IPS-18c (cell line): ENCODE results near the gene COQ4.

Experiments used
- H3K4me3 ChIP-seq: 2 replicates; pipeline ENCODE4 v1.7.0; 2013; ENCODE audit warnings: low read depth, mild to moderate bottlenecking, low read length, moderate library complexity; ENCODE audit not compliant: insufficient read depth
- H3K9me3 ChIP-seq: one replicate; pipeline ENCODE4 v1.6.1; 2013; ENCODE audit warnings: mild to moderate bottlenecking, low read length, moderate library complexity; ENCODE audit not compliant: control insufficient read depth, insufficient read depth

Gene COQ4

DNA sequence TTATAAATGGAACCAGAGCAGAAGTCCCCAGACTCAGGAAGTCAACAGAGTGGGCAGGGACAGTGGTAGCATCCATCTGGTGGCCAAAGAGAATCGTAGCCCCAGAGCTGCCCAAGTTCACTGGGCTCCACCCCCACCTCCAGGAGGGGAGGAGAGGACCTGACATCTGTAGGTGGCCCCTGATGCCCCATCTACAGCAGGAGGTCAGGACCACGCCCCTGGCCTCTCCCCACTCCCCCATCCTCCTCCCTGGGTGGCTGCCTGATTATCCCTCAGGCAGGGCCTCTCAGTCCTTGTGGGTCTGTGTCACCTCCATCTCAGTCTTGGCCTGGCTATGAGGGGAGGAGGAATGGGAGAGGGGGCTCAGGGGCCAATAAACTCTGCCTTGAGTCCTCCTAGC, 38.2 kb downstream of the COQ4 start:
- Histone ChIP-seq H3K9me3 (no peaks in the 10 kb centered on the region), H3K4me3 (no peak overlapping the region)

DNA sequence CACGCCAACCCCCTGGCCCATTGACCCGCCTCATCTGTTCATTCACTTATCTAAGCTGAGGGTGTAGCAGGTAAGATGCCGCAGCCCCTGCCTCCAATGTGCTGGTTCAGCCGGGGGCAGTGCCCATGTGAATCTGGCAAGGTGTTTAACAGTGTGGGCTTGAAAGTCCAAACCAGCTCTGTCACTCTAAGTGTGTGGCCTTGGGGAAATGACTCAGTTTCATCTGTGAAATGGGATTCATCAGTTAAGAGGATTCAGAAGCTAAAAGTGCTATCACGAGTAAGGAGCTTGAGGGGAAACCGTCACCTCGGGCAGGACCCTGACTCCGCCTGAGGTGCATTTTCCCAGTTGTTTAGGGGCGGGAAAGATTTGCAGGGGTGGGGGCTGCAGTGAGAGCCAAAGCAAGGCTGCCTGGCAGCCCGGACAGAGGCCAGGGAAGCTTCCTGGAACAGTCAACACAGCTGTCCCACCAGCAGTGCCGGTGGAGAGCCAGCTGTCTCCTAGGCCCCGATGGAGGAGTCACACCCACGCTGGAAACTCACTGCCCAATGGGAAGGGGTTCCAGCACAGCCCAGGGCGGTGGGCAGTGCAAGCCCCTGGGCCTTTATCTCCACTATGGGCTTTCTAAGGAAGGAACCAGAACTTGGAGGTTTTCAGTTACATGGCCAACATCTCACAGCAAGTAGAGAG, 38.8 kb downstream of the COQ4 start:
- H3K4me3 ChIP-seq = peak overlapping the region; percentile 22; the same call in 1 of the 2 replicates

DNA sequence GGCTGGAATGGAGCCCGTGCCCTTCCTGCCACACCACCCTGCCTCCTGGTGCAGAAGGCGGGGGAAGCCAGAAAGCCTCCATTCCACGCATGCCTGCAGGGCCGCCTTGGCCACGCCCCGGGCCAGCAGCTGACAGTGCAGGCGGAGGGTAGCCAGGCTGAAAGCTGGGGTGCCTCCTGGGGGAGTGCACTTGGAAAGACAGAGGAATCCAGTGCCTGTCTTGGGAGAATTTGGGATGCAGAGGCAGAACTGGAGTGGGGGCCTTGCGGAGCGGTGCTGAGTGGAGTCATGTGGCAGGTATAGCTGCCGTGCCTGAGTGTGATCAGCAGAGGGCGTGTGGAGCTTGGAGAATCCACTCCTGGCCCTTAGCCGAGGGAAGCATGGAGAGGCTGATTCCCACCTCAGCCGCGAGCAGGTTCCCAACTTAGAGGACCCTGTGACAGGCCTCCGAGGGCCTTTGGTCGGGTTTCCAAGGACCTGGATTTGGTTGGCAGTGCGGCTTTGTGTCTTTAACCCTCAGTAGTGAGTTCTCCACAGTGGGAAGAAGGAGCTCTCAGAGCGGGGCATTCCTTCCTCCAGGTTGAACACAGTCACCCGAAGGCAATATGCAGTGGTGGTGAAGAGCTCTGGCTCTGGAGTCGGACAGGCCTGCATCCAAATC, 39.5 kb downstream of the COQ4 start:
- Histone ChIP-seq H3K9me3 (no peaks in the 10 kb centered on the region), H3K4me3 (peak overlapping the region; percentile 22; the same call in 1 of the 2 replicates)

More for the DNA sequence above, 38.8 kb downstream of the COQ4 start:
- no peaks in the 10 kb centered on the region for H3K9me3 ChIP-seq

DNA sequence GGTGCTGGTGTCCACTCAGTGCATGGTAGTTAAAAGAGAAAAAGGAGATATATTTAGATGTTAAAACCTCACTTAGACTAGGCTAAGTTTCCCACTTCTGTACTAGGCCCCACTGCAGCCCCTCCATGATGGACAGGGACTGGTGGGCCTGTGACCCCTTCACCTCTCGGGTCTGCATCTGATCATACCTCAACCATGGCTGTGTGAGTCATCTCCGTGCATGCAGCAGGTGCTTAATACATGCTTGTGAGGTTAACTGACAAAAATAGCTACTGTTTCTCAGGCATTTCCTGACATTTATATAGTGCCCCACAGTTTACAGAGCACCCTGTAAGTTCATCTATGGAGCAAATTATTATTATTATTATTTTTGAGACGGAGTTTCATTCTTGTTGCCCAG, 40.1 kb downstream of the COQ4 start:
- Histone ChIP-seq H3K9me3 (no peaks in the 10 kb centered on the region), H3K4me3 (no peak overlapping the region)

DNA sequence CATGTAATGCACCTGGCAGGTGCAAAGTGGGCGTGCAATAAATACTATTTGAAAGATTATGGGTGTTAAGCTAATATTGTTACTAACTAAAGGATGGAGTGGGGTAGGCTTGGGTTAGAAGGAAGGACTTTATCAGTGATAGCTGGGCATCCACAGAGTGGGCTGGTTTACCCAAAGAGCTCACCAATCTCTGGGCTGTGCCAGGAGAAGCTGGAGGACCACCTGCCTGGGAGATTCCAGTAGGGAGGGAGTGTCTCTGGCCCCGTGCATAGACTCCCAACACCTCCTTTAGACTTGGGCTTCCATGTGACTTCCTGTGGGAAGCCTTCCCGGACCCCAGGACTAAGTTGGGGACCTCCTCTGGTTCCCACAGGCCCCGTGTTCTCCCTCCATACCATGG, 42.9 kb downstream of the COQ4 start:
- peak overlapping the region; percentile 20; the same call in 1 of the 2 replicates for H3K4me3 ChIP-seq
- H3K9me3 ChIP-seq = no peaks in the 10 kb centered on the region

DNA sequence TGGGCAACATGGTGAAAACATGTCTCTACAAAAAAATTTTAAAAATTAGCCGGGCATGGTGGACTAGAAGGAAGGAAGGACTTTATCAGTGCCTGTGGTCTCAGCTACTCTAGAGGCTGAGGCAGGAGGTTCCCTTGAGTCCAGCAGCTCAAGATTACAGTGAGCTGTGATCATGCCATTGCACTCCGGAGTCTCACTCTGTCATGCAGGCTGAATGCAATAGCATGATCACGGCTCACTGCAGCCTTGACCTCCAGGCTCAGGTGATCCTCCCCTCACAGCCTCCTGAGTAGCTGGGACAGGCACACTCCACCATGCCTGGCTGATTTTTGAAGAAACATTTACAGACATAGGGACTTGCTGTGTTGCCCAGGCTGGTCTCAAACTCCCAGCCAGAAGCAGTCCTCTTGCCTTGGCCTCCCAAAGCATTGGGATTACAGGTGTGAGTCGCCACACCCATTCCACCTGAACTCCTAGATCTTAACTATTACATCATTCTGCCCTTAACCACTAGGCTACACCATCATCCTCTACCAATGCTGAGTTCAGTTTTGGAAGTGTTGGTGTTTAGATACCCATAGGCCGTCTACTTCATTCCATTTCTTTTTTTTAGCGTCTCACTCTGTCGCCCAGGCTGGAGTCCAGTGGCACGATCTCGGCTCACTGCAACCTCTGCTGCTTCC, 46.5 kb downstream of the COQ4 start:
- Histone ChIP-seq H3K9me3 (no peaks in the 10 kb centered on the region), H3K4me3 (no peak overlapping the region)

DNA sequence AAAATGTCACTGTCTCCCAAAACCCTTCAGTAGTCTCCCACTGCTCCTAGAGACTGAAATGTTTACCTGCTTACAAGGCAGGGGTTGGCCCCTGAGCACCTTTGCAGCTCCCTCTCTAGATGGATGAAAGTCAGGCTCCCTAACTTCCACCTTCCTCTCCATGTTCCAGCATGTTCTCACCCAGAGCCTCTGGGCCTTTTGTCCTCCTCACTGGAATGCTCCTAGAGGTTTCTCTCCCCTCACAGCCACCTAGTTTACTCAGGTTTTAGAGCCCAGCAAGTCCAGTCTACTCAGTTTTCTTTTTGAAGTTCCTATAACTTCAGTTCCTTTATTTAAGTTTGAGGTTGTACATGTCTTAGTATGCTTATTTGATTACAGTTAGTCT, 47.7 kb downstream of the COQ4 start:
- no peaks in the 10 kb centered on the region for H3K9me3 ChIP-seq
- H3K4me3 ChIP-seq = peak overlapping the region; percentile 98

DNA sequence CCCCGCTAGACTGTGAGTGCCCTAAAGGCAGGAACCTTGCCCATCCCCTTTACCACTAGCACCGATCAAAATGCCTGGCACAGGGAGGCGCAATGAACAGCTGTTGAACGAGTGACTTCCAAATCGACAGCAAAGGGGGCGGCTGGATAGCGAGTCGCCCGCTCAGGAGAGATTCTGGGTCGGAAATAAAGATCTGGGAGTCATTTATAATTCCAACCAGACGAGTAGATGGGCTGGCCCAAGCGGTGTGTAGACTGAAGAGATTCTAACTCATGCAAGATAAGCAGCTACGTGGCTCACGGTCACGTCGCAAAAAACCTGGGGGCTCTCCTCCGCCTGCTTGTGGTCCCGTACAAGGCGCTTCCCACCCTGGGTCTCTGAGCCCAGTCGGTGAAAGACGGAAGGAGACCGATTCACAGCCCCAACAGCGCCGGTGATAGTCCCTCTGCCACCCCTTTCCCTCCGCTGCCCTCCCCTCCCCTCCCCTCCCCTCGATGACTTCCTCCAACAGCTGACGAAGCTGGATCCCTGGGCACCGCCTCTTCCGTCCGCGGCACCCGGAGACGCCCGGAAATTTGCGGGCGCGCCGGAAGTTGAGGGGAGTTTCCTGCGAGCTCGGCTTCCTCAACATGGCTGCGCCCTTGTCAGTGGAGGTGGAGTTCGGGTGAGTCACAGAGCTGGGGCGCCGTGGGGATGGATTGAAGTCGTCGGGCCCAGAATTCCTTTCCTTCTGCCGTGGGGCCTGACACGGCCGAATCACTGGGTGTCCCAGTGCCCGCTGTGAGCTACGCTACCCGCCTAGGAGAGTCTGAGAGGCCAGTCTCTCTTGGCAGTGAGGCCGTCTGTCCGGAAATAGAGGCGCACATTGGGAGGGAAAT, 48.4 kb downstream of the COQ4 start, which contains the start of gene URM1:
Gene URM1 (plus strand): TSS at position 623 of the 878 bp plus-strand sequence. CDS start 7 bp downstream, at position 630.
- Histone ChIP-seq H3K9me3 (no peaks in the 10 kb centered on the region), H3K4me3 (peak within 1 kb of the TSS; percentile 98)

DNA sequence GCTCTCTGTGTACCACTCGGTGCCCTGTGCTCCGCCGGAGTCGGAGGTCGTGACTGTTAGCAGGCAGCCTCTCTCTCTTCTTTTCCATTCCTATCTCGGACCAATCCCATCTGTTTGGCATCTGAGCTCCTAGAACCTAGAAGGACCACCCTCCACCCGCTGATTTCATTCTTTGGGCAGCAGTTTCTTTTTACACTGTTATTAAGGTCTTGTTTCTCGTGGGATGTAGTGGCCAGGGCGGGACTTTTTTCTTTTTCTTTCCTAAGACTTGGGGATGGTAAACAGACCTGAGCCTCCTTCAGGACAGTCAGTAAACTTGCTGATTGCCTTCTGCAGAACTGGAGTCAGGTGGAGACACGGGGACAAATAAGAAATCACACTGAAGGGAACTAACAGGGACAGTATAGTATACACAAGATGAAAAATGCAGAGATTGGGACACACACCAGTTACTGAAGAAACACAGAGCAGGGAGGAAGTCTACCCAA, 49.0 kb downstream of the COQ4 start:
- no peaks in the 10 kb centered on the region for H3K9me3 ChIP-seq
- H3K4me3 ChIP-seq = peak overlapping the region; percentile 98

DNA sequence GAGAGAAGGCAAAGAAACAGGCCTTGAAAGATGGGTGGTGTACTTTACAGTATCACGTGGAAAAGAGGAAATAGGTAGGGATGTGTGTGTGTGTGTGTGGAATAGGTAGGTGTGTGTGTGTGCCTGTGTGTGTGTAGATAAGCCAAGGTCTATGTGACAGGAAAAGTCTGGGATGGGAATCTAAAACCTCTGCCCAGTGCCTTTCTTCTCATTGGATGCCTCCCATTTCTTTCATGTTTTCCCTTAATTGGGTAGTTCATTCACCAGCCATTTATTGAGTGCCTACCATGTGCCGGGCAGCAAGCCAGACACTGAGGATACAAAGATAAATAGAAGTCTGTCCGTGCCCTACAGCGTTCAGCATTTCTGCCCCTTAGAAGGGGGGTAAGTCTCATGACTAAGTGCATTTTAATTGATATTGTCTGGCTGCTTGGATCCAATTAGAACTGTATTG, 49.6 kb downstream of the COQ4 start:
- peak overlapping the region; percentile 98 for H3K4me3 ChIP-seq
- no peaks in the 10 kb centered on the region for H3K9me3 ChIP-seq

DNA sequence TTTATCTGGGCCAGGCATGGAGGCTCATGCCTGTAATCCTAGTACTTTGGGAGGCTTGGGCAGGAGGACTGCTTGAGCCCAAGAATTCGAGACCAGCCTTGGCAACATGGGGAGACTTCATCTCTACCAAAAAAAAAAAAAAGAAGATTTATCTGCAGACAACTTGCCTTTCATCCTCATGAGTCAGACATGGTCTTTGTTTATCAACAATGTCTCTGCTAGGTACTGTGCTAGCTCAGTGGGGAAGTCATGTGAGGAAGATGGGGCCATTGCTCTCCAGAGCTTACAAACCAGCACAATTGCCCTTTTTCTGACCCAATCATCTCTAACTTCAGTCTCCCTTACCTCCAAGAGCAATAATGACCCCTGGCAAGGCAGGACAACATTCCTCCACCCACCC, 50.1 kb downstream of the COQ4 start:
- Histone ChIP-seq H3K4me3 (no peak overlapping the region), H3K9me3 (no peaks in the 10 kb centered on the region)

DNA sequence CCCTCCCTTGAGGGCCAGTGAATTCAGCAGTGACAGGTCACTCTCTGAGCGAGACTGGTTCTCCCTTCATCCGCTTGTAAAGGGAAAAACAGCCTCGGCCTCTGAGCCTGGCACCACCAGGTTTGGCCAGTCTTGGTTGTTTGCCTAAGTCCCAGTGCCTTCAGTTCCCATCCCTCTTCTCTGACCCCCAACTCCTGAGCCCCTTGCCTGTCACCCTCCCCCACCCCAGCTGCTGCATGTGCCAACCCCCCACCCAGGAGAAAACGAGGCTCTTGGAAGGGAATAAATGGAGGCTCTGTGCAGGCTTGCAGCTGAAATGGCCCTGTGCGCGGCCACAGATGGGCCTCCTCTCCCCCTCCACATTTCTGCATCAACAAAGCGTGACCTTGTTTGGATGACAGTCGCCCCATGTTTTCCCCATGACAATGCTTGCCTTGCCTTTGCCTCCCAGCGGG, 51.6 kb downstream of the COQ4 start:
- no peak overlapping the region; the same call in 1 of the 2 replicates for H3K4me3 ChIP-seq

DNA sequence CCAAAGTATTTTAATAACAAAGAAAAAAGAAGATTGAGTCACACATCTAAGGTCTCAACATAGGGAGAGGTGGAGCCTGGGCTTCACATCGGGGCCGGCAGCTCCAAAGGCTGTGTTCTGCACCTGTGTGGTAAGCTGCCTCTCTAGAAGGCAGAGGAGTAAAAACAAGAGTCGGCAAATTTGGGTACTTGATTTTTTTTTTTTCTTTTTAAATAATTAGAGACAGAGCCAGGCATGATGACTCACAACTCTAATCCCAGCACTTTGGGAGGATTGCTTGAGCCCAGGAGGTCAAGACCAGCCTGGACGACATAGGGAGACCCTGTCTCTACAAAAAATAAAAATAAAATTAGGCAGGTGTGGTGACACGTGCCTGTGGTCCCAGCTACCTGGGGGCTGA, 53.2 kb downstream of the COQ4 start:
- peaks cover 2% of the 10 kb centered on the region for H3K9me3 ChIP-seq
- no peak overlapping the region for H3K4me3 ChIP-seq

More for the DNA sequence above, 51.6 kb downstream of the COQ4 start:
- no peaks in the 10 kb centered on the region for H3K9me3 ChIP-seq

DNA sequence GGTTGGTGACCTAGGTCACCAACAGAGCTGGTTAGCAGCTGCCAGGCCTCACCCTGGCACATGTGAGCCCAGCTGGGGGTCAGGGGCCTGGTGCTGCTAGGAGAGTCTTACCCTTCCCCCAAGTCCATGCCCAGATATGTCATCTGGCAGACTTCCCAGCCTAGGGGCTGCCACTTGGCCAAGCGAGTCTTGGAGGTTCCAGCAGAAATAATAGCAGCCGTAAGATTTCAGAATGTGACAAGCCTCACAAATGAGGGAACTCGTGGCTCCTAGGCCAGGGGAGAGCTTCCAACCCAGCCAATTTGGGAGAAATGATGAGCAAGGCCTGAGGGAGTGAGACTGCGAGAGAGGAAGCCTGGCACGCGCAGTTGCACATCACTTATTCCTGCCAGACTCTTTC, 59.6 kb downstream of the COQ4 start:
- Histone ChIP-seq H3K9me3 (peaks cover 2% of the 10 kb centered on the region), H3K4me3 (peak overlapping the region; percentile 11; the same call in 1 of the 2 replicates)

DNA sequence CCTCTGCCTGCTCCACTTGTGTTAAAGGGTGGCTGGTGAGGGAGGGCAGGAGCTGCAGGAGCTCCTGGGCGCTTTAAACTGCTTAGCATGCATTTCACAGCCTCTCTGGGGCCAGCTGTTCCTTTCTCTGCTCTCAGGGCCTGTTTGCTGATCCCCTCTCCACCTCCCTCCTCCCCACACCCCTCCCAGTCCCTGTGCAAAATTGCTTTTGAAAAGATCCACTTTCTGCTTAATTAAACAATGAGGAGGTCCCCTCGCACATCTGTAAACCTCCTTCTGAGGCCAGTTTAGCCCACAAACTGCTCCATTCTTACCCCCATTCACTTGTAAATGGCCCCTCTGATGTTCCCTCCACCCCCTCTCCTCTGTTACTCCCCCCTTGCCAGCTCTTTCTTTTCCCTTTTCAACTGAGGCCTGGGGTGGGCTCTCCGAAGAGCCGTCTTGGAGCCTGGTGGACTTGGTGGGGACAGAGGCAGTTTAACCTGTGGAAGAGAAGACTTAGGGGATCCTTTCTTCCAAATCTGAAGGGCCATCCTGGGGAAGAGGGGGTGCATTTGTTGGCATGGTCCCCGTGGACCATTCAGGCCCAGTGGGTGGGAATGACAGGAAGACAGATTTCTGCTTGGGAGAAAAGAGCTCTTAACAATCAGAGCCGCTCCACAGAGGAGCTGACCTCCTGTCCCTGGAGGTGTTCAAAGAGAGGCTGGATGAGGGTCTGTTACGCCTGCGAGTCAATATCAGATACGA, 60.5 kb downstream of the COQ4 start:
- Histone ChIP-seq H3K4me3 (peak overlapping the region; percentile 11), H3K9me3 (peaks cover 2% of the 10 kb centered on the region)
